HG03196 (cell line): ENCODE measurements around the gene KCNH4.
"Not testable (repeated sequence)": the region's sequence is repeated elsewhere in the genome, so short reads cannot be mapped to it uniquely, and the experiment has no call there.

Experiments used
- ATAC-seq: cut with Tn5 transposase; IDR thresholded peaks from one replicate; pipeline ENCODE4 v1.9.1; 2021; ENCODE audit not compliant: unreplicated experiment

Gene KCNH4

GRCh38 chr17:42180922-42181850, at the start of gene KCNH4:
Gene KCNH4 (minus strand): TSS chr17:42181142. CDS start chr17:42180945, 197 bp downstream.
- ATAC-seq: no peak

DNA sequence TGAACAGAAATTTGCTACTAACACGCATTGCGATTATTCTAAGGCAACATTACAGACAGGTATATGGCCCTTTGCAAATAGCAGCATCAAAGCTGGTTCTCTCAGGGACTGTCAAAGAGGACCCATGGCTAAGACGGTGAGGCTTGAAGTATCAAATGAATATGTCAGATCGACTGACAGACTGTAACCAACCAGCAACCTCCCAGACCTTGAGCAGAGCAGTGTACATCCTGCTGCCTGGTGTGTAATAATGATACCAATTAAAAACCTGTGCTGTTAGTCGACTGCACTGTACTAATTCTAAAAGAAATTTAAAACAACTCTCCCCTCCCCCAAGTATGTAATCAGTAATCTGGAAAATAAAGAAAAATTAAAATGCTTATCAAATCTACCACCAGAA, 49.3 kb upstream of the KCNH4 start:
- no peak for ATAC-seq

DNA sequence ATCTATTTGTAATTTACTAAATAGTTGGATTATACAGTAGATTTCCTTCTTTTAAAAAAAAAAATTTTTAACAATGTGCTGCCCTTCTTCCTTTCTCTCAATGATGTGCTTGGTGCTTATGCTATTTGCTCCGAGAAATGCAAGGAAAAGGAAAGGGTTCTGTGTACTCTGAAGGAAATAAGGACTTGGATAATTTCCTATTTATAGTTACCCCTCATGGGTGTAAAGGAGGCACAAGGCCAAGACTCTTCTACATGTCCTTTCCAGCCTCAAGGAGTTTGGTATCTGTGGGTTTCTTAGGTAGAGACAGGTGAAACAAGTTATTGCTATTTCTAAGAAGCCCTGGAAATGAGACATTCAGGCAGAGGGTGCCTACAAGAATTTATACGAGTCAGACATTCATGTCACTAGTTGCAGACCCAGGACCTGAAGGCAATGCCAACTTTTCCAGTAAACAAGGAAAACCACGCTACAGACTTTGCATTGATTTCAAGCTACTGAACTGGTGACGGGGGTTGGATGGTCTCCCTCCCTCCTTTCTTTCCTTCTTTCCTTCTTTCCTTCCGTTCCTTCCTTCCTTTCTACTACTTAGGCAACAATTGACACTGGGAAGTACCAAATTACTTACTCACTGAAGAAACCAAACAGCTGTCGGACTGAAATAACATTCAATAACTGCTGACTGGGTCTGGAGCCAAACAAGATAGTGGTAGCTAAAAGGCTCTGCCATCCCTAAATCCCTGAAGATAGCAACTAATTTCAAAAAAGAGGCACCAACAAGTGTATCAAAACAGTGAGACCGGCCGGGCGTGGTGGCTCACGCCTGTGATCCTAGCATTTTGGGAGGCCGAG, 47.1 kb upstream of the KCNH4 start:
- ATAC-seq: no peak

DNA sequence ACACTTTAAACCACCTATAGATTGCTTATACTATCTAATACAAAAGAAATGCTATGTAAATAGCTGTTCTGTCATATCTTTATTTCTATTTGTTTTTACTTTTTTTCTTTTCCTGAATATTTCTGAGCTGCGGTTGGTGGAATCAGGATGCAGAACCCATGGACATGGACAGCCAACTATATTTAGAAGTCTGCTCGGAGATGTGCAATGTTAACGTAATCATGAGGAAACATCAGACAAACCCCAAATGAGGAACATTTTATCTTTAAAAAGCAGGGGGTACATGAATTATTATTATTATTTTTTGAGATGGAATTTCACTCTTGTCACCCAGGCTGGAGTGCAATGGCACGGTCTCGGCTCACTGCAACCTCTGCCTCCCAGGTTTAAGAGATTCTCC, 44.7 kb upstream of the KCNH4 start:
- ATAC-seq: no peak

GRCh38 chr17:42224651-42225050, 43.7 kb upstream of the KCNH4 start:
- no peak for ATAC-seq

GRCh38 chr17:42221886-42222745, 41.2 kb upstream of the KCNH4 start:
- ATAC-seq: no peak

- ATAC-seq: not testable (repeated sequence)
These were observed 38.3 kb upstream of the KCNH4 start for GRCh38 chr17:42219280-42219679.

DNA sequence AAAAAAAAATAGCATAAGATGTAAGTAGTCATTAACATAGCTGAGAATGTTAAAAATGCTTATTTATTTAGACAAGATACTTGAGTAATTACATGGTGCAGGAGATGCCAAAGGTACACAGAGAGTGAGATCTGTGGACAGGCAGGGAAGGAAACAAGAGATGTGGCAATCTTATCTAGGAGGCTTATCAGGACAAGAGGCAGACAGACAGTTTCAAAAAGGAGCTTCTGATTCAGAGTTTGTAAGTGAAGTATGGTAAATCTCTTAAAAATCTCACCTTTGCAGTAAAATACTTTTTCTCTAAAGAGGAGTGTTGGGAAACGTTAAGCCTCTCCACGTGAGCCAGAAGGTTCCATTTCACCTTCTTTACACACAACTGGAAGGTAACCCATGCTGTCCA, 33.2 kb upstream of the KCNH4 start:
- no peak for ATAC-seq

- no peak for ATAC-seq
These were observed 31.4 kb upstream of the KCNH4 start for GRCh38 chr17:42212382-42212781.

DNA sequence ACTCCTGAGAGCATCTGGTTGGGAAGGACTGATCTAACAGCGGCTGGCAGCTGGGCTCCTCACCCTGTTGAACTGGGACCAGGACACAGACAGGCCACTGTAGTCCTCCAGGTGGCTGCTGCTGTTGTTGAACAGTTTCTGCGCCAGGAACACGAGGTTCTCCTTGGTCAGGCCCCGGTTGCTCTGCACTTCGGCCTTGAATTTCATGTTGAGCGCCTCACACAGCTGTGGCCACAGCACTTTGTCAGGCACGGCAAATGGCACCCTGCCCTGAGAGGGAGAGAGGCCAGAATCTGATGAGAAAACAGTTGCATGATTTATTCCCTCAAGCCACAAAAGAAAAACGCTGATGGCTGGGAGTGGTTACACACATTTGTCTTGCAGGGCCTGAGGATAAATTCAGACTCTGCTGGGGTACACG, 31.0 kb upstream of the KCNH4 start:
- ATAC-seq: not testable (repeated sequence)

- no peak for ATAC-seq
These were observed 29.1 kb upstream of the KCNH4 start for GRCh38 chr17:42210046-42210445.

DNA sequence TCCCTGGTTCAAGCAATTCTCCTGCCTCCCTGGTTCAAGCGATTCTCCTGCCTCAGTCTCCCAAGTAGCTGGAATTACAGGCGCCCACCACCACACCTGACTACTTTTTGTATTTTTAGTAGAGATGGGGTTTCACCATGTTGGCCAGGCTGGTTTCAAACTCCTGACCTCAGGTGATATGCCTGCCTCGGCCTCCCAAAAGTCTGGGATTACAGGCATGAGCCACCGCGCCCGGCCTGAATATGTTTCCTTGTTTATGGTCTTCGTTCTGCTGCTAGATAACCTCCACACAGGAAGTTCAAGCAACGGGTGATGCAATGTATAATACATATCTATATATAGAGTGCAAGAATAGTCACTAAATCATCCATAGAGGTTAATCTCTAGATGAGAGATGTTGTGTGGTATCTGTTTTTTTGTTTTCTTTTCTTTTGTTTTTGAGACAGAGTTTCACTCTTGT, 25.2 kb upstream of the KCNH4 start:
- ATAC-seq: not testable (repeated sequence)

DNA sequence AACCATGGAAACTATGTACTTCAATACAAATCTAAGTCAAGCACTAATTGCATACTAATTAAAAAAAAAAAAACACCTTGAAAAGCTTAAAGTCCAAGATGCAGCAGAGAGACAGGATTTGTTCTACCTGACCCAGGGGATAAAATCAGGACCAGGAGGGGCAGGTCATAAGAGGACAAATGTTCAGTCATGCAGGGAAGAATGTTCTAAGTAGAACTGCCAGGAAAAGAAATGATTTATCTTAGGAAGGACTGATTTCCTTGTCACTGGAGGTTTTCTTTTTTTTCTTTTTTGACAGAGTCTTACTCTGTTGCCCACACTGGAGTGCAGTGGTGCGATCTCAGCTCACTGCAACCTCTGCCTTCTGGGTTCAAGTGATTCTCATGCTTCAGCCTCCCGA, 22.4 kb upstream of the KCNH4 start:
- no peak for ATAC-seq

DNA sequence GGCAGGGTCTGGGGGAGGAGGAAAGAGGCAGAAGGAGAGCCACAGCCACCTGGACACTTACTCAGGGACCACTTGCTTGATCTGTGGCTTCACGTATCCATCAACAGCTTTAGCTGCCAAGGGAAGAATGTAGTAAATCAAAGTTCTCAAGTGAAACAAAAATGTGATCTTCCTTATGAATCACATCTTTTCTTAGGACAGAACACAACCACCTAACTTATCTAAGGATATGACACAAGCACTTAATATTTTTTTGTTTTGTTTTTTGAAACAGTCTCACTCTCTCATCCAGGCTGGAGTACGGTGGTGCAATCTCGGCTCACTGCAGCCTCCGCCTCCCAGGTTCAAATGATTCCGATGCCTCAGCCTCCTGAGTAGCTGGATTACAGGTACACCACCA, 21.8 kb upstream of the KCNH4 start:
- no peak for ATAC-seq

DNA sequence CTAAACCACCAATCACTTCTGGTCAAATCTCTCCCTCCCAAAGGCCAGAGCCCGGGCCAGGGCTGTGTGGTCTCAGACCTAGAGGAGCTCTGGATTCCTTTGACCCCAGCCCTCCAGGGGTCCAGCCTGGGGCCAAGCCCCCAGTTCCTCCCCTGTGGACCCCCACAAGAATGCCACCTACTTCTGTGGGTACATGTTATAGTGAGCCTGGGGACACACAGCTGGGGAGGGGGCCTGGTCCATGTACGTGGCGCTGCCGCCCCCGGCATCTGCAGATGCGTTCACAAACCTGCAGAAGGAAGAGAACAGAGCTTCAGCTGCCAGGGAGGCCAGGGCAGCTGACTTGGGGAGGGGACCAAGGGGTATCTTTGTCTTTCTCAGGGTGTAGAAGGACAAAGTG, 21.2 kb upstream of the KCNH4 start:
- no peak for ATAC-seq

- ATAC-seq: no peak
These were observed 20.5 kb upstream of the KCNH4 start for GRCh38 chr17:42201458-42201772.

DNA sequence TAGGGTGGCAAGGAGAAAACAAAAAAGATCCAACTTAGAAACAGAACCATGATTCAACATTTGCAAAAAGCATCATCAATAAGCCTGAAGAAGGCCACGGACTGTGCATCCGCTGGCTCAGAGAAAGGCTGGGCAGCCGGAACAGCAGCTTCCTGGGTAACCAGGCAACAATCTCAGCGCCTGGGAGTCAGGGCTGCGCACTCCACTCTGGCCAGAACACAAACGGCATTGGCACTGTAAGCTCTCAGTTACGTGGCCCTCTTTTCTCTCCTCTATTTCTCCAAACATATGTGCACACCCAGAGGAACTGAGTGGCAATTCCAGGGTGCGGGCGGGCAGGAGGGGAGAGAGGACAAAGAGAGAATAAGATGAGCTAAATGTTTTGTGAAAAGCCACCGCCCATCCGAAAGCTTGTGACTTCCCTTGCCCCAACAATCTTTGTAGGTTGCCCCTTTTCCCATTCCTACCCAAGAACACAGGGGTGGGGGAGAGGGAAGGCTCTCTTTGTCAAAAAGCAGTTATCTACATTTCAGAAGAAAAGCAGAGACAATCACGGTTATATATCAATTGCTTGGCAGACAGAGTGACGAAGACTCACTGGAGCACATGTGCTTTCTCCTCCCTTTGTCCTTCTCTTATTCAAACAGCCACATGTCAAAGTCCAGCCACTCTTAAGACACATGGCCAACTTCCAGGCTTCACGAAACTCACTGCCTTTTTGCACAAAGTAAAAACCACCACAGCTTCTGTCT, 19.9 kb upstream of the KCNH4 start:
- no peak for ATAC-seq

DNA sequence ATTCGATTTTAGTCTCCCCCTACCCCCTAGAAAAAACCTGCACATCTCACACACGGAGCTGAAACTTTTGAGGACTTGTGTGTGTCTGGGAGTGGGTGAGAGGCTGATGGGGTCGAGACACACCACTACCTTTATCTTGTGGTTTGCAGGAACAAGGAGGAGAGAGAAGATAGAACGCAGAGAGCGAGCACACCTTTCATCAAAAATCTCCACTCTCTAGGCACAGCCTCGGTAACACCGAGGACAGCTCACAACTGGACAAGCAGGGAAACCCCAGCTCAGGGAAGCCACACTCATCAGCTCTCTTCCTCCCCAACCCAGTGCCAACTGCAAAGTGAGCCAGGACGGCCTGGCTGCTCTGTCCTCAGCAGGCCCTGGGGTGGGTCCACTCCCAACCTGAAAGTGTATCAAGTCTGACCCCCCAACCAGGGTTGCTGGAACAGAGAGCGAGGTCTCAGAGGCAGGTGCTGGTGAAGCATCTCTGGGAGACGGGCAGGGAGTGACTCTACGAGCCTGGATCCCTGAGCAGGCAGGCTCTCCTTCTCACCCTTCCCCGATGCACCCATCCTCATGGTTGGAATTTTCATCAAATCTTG, 18.6 kb upstream of the KCNH4 start:
- no peak for ATAC-seq

DNA sequence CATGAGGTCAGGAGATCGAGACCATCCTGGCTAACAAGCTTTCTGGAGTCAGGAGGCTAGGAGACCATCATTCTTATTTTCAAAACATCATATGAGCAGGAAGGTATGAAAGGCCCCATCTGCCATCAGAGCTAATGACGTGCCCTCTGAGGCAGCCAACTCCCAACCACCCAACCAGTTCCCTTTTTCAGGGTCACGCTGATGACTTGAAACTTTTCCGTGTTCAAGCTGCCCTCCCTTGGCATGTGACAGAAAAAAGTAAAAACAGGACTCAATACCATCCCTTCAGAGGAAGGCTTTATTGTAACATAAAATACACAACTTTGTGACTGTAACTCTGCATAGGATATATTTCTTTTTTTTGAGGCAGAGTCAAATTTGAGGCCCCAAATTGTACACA, 18.0 kb upstream of the KCNH4 start:
- no peak for ATAC-seq
